Right renal cortex interstitium (tissue), 3 donors: ENCODE measurements around the gene FGD6. TPM values are rescaled to one million over a fixed set of nuclear protein-coding genes. Genes with fewer than 3 reads are reported as not detected.

Source experiments
- DNase-seq, 3 donors: peaks; one replicate each; pipeline ENCODE4 v3.0.0-alpha.2; 2013; ENCODE audit warnings: low read depth in 3 of 3, low spot score in 2 of 3
- polyA plus RNA-seq, 3 donors: library from polyadenylated mRNA; unstranded; fragments of 120-200 nt; gene quantifications; one replicate each; pipeline ENCODE4 v1.2.1, GENCODE V29; 2013; ENCODE audit not compliant: insufficient read length in 3 of 3

Gene FGD6
- polyA plus RNA-seq, 3 donors, result 9.9 to 10.4 (median 10.2) TPM

GRCh38 chr12:95034750-95035149, 182.5 kb downstream of the FGD6 start:
- DNase-seq, result no peak

Other genes starting within 250 kb of the FGD6 start
- gene NDUFA12, start 213.8 kb downstream of the FGD6 start, polyA plus RNA-seq, result 100 to 1,000 TPM; 116 to 138 (median 126) TPM
- 10 to 100 TPM; 73.2 to 78.4 (median 75.5) TPM for gene NR2C1, start 143.8 kb downstream of the FGD6 start, polyA plus RNA-seq
- gene VEZT, start 340 bp upstream of the FGD6 start, polyA plus RNA-seq, result 10 to 100 TPM; 74.2 to 86.9 (median 82.8) TPM